ENCODE measurements around the gene ZMYM2. TPM values are rescaled to one million over a fixed set of nuclear protein-coding genes. Genes with fewer than 3 reads are reported as not detected.
"Not testable (repeated sequence)": the region's sequence is repeated elsewhere in the genome, so short reads cannot be mapped to it uniquely, and the experiment has no call there.

Gene ZMYM2
- total and polyA plus RNA-seq, 2 donors: 63.9 to 91.6 TPM

DNA sequence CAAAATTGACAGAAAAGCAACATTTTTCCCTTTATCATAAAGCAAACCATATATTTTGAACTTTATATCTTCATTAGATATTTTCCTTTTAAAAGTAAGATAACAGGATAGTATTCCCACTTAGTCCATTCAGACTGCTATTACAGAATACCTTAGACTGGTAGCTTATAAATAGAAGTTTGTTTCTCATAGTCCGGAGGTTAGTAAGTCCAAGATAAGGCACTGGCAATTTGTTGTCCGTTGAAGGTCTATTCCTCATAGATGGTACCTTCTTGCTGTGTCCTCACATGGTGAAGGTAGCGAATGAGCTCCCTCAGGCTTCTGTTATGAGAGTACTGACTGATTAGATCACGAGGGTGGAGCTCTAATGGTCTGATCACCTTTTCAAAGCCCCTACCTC lies 70.4 kb downstream of the ZMYM2 start:
- Histone ChIP-seq H3K27me3 (ENCODE audit: control insufficient read depth in 2 of 2, insufficient read depth in 1 of 2, low read length in 1 of 2) (no peaks in the 10 kb centered on the region), H3K9me3 (ENCODE audit: control insufficient read depth in 2 of 2, insufficient read depth in 1 of 2, low read length in 1 of 2) (no peaks in the 10 kb centered on the region), H3K4me1 (ENCODE audit: control insufficient read depth in 2 of 2, insufficient read depth in 2 of 2, low read length in 2 of 2) (no peaks in the 10 kb centered on the region), H3K27ac (ENCODE audit: low read depth in 1 of 2, low read length in 1 of 2) (no peak overlapping the region), H3K36me3 (ENCODE audit: control insufficient read depth in 2 of 2, insufficient read depth in 2 of 2, low read length in 1 of 2) (peaks cover 16 to 36% of the 10 kb centered on the region in 2 donors), H3K4me3 (ENCODE audit: low read length in 2 of 2) (no peak overlapping the region)
- no peak for DNase-seq (ENCODE audit: low read depth in 6 of 9, low spot score in 9 of 9)
- WGBS: 99% methylated on average over 4 of the region's 4 CpGs

DNA sequence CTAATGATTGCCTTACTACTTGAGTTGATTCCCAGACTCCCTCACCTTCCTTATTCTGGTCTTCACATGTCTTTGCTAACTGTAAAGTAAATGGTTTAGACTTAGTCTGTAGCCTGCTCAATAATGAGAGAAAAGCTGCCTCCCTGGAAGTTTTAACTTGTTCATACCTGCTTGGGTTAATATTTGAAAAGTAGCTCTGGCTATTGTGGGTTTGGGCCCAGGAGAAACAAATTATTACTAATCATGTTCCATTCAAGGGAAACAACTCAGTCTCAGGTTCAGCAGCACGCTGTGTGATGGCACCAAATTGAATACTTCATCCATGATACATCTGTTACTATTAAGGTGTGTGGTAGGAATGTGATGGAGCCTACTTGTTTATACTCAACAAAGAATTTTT lies 75.0 kb downstream of the ZMYM2 start:
- no peaks in the 10 kb centered on the region for H3K9me3 ChIP-seq (ENCODE audit: control insufficient read depth in 2 of 2, insufficient read depth in 1 of 2, low read length in 1 of 2)
- no peak overlapping the region for H3K27ac ChIP-seq (ENCODE audit: low read depth in 1 of 2, low read length in 1 of 2)
- DNase-seq (ENCODE audit: low read depth in 6 of 9, low spot score in 9 of 9): no peak
- H3K36me3 ChIP-seq (ENCODE audit: control insufficient read depth in 2 of 2, insufficient read depth in 2 of 2, low read length in 1 of 2): peaks cover 24 to 49% of the 10 kb centered on the region in 2 donors
- WGBS: 98% methylated on average over 1 of the region's 1 CpG
- no peaks in the 10 kb centered on the region for H3K27me3 ChIP-seq (ENCODE audit: control insufficient read depth in 2 of 2, insufficient read depth in 1 of 2, low read length in 1 of 2)
- no peaks in the 10 kb centered on the region for H3K4me1 ChIP-seq (ENCODE audit: control insufficient read depth in 2 of 2, insufficient read depth in 2 of 2, low read length in 2 of 2)
- H3K4me3 ChIP-seq (ENCODE audit: low read length in 2 of 2): no peak overlapping the region

- DNase-seq (ENCODE audit: low read depth in 6 of 9, low spot score in 9 of 9): no peak
- Histone ChIP-seq H3K4me1 (ENCODE audit: control insufficient read depth in 2 of 2, insufficient read depth in 2 of 2, low read length in 2 of 2) (no peaks in the 10 kb centered on the region), H3K27ac (ENCODE audit: low read depth in 1 of 2, low read length in 1 of 2) (no peak overlapping the region), H3K4me3 (ENCODE audit: low read length in 2 of 2) (no peak overlapping the region), H3K9me3 (ENCODE audit: control insufficient read depth in 2 of 2, insufficient read depth in 1 of 2, low read length in 1 of 2) (no peaks in the 10 kb centered on the region), H3K36me3 (ENCODE audit: control insufficient read depth in 2 of 2, insufficient read depth in 2 of 2, low read length in 1 of 2) (peaks cover 32 to 51% of the 10 kb centered on the region in 2 donors), H3K27me3 (ENCODE audit: control insufficient read depth in 2 of 2, insufficient read depth in 1 of 2, low read length in 1 of 2) (no peaks in the 10 kb centered on the region)
- WGBS: 94% methylated on average over 4 of the region's 4 CpGs
Measured at GRCh38 chr13:20035130-20035529, 76.6 kb downstream of the ZMYM2 start.

DNA sequence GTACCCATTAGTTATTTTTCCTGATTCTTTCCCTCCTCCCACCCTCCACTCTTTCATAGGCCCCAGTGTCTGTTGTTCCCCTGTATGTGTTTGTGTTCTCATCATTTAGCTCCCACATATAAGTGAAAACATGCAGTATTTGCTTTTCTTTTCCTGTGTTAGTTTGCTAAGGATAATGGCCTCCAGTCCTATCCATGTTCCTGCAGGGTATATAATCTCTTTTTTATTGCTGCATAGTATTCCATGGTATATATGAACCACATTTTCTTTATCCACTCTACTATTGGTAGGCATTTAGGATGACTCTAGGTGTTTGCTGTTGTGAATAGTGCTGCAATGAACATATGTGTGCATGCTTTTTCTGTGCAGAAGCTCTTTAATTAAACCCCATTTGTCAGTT lies 79.4 kb downstream of the ZMYM2 start:
- no peaks in the 10 kb centered on the region for H3K9me3 ChIP-seq (ENCODE audit: control insufficient read depth in 2 of 2, insufficient read depth in 1 of 2, low read length in 1 of 2)
- H3K4me1 ChIP-seq (ENCODE audit: control insufficient read depth in 2 of 2, insufficient read depth in 2 of 2, low read length in 2 of 2): no peaks in the 10 kb centered on the region
- DNase-seq (ENCODE audit: low read depth in 6 of 9, low spot score in 9 of 9): no peak
- H3K4me3 ChIP-seq (ENCODE audit: low read length in 2 of 2): no peak overlapping the region
- H3K27ac ChIP-seq (ENCODE audit: low read depth in 1 of 2, low read length in 1 of 2): no peak overlapping the region
- peaks cover 27 to 46% of the 10 kb centered on the region in 2 donors for H3K36me3 ChIP-seq (ENCODE audit: control insufficient read depth in 2 of 2, insufficient read depth in 2 of 2, low read length in 1 of 2)
- H3K27me3 ChIP-seq (ENCODE audit: control insufficient read depth in 2 of 2, insufficient read depth in 1 of 2, low read length in 1 of 2): no peaks in the 10 kb centered on the region

- DNase-seq (ENCODE audit: low read depth in 6 of 9, low spot score in 9 of 9); H3K9me3 ChIP-seq (ENCODE audit: control insufficient read depth in 2 of 2, insufficient read depth in 1 of 2, low read length in 1 of 2); H3K27me3 ChIP-seq (ENCODE audit: control insufficient read depth in 2 of 2, insufficient read depth in 1 of 2, low read length in 1 of 2); H3K4me1 ChIP-seq (ENCODE audit: control insufficient read depth in 2 of 2, insufficient read depth in 2 of 2, low read length in 2 of 2); H3K27ac ChIP-seq (ENCODE audit: low read depth in 1 of 2, low read length in 1 of 2); H3K4me3 ChIP-seq (ENCODE audit: low read length in 2 of 2): not testable (repeated sequence)
- 96% methylated on average over 4 of the region's 4 CpGs for WGBS
- H3K36me3 ChIP-seq (ENCODE audit: control insufficient read depth in 2 of 2, insufficient read depth in 2 of 2, low read length in 1 of 2): peaks cover 42 to 43% of the 10 kb centered on the region in 2 donors
Measured at GRCh38 chr13:20042603-20043002, 84.1 kb downstream of the ZMYM2 start.

- Histone ChIP-seq H3K27ac (ENCODE audit: low read depth in 1 of 2, low read length in 1 of 2) (no peak overlapping the region), H3K36me3 (ENCODE audit: control insufficient read depth in 2 of 2, insufficient read depth in 2 of 2, low read length in 1 of 2) (peaks cover 35 to 36% of the 10 kb centered on the region in 2 donors), H3K27me3 (ENCODE audit: control insufficient read depth in 2 of 2, insufficient read depth in 1 of 2, low read length in 1 of 2) (no peaks in the 10 kb centered on the region), H3K4me3 (ENCODE audit: low read length in 2 of 2) (no peak overlapping the region), H3K4me1 (ENCODE audit: control insufficient read depth in 2 of 2, insufficient read depth in 2 of 2, low read length in 2 of 2) (no peaks in the 10 kb centered on the region), H3K9me3 (ENCODE audit: control insufficient read depth in 2 of 2, insufficient read depth in 1 of 2, low read length in 1 of 2) (no peaks in the 10 kb centered on the region)
- no peak for DNase-seq (ENCODE audit: low read depth in 6 of 9, low spot score in 9 of 9)
- 97% methylated on average over 11 of the region's 11 CpGs for WGBS
Measured at GRCh38 chr13:20043207-20043925, 84.8 kb downstream of the ZMYM2 start.

DNA sequence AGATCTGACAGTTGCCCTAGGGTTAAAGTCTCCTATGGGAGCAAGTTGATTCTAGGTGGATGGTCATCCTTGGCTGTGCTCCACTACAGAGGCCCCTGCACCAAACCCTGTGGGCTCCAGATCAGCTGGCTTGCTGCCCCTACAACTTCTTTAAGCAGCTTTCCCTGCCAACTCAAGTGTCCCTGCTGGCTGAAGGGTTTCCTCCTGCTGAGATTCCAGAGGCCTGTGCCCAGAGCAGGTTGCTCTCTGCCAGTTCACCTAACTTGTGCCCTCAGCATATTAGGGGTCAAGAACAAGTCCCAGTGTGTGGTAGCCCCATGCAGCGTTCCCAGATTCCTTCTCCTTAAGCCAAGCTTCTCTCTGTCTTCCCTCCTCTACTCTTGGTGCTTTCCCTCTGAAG lies 85.6 kb downstream of the ZMYM2 start:
- 98% methylated on average over 1 of the region's 1 CpG for WGBS
- peaks cover 30 to 31% of the 10 kb centered on the region in 2 donors for H3K36me3 ChIP-seq (ENCODE audit: control insufficient read depth in 2 of 2, insufficient read depth in 2 of 2, low read length in 1 of 2)
- H3K4me1 ChIP-seq (ENCODE audit: control insufficient read depth in 2 of 2, insufficient read depth in 2 of 2, low read length in 2 of 2): no peaks in the 10 kb centered on the region
- no peaks in the 10 kb centered on the region for H3K27me3 ChIP-seq (ENCODE audit: control insufficient read depth in 2 of 2, insufficient read depth in 1 of 2, low read length in 1 of 2)
- no peak overlapping the region for H3K4me3 ChIP-seq (ENCODE audit: low read length in 2 of 2)
- DNase-seq (ENCODE audit: low read depth in 6 of 9, low spot score in 9 of 9): no peak
- H3K9me3 ChIP-seq (ENCODE audit: control insufficient read depth in 2 of 2, insufficient read depth in 1 of 2, low read length in 1 of 2): no peaks in the 10 kb centered on the region
- no peak overlapping the region for H3K27ac ChIP-seq (ENCODE audit: low read depth in 1 of 2, low read length in 1 of 2)

GRCh38 chr13:20045950-20046548 lies 87.5 kb downstream of the ZMYM2 start:
- DNase-seq (ENCODE audit: low read depth in 6 of 9, low spot score in 9 of 9): no peak
- H3K4me3 ChIP-seq (ENCODE audit: low read length in 2 of 2): no peak overlapping the region
- 97% methylated on average over 2 of the region's 2 CpGs for WGBS
- no peaks in the 10 kb centered on the region for H3K9me3 ChIP-seq (ENCODE audit: control insufficient read depth in 2 of 2, insufficient read depth in 1 of 2, low read length in 1 of 2)
- no peaks in the 10 kb centered on the region for H3K4me1 ChIP-seq (ENCODE audit: control insufficient read depth in 2 of 2, insufficient read depth in 2 of 2, low read length in 2 of 2)
- no peak overlapping the region for H3K27ac ChIP-seq (ENCODE audit: low read depth in 1 of 2, low read length in 1 of 2)
- H3K27me3 ChIP-seq (ENCODE audit: control insufficient read depth in 2 of 2, insufficient read depth in 1 of 2, low read length in 1 of 2): no peaks in the 10 kb centered on the region
- H3K36me3 ChIP-seq (ENCODE audit: control insufficient read depth in 2 of 2, insufficient read depth in 2 of 2, low read length in 1 of 2): peaks cover 25 to 30% of the 10 kb centered on the region in 2 donors

- 63% methylated on average over 5 of the region's 5 CpGs for WGBS
- no peak overlapping the region for H3K4me3 ChIP-seq (ENCODE audit: low read length in 2 of 2)
- no peaks in the 10 kb centered on the region for H3K27me3 ChIP-seq (ENCODE audit: control insufficient read depth in 2 of 2, insufficient read depth in 1 of 2, low read length in 1 of 2)
- no peak for DNase-seq (ENCODE audit: low read depth in 6 of 9, low spot score in 9 of 9)
- peaks cover 6 to 10% of the 10 kb centered on the region in 2 donors for H3K36me3 ChIP-seq (ENCODE audit: control insufficient read depth in 2 of 2, insufficient read depth in 2 of 2, low read length in 1 of 2)
- no peaks in the 10 kb centered on the region for H3K9me3 ChIP-seq (ENCODE audit: control insufficient read depth in 2 of 2, insufficient read depth in 1 of 2, low read length in 1 of 2)
- no peak overlapping the region for H3K27ac ChIP-seq (ENCODE audit: low read depth in 1 of 2, low read length in 1 of 2)
- no peaks in the 10 kb centered on the region for H3K4me1 ChIP-seq (ENCODE audit: control insufficient read depth in 2 of 2, insufficient read depth in 2 of 2, low read length in 2 of 2)
Measured at GRCh38 chr13:20049558-20050473, 91.3 kb downstream of the ZMYM2 start.
